HCT116 (cell line): ENCODE data around the gene SHISA4. TPM values are rescaled to one million over a fixed set of nuclear protein-coding genes. Genes with fewer than 3 reads are reported as not detected.

Source experiments
- ATAC-seq: fragments of 200-7000 bp; cut with Tn5 transposase; 2 replicates; pipeline ENCODE4 v1.9.1; 2020; ENCODE audit warnings: mild to moderate bottlenecking, moderate library complexity
- BruUV-seq: library from RNA; stranded (reverse); fragments of 400-500 nt; replicated peaks from 2 replicates; lab custom pipeline; 2021; lab: Mats Ljungman, UMichigan
- CTCF ChIA-PET: fragments of 300-600 bp; sonication (Branson Sonifier 250); formaldehyde crosslinking; loops from one replicate; lab custom pipeline; 2021; ENCODE audit warnings: antibody characterized with exemption; lab: Charles Lee
- POLR2A ChIA-PET: fragments of 300-600, 350-600 bp; sonication (Branson Sonifier 250); formaldehyde crosslinking; loops from one replicate; lab custom pipeline; 2021; ENCODE audit warnings: antibody characterized with exemption; lab: Charles Lee
- RAD21 ChIA-PET, 2 experiments: fragments of 300-600 bp; sonication (Branson Sonifier 250); formaldehyde crosslinking; loops; one replicate each; lab custom pipeline; 2023; ENCODE audit warnings: low total read pairs in 2 of 2; ENCODE audit not compliant: uncharacterized antibody in 2 of 2, unreplicated experiment in 2 of 2, low non-redundant PET in 1 of 2; lab: Charles Lee
- DNase-seq: peaks from one replicate; pipeline ENCODE4 v3.0.0-alpha.2; 2010; ENCODE audit warnings: low read depth, low spot score
- H2AFZ ChIP-seq: fragments of 200-600 bp; shearing (Covaris generic), sonication (generic); 2 replicates; pipeline ENCODE4 v1.6.1; 2017; ENCODE audit warnings: low read depth, mixed run types, mixed read lengths, antibody characterized with exemption, low read length; ENCODE audit not compliant: poor library complexity, severe bottlenecking
- H3K27ac ChIP-seq: 2 replicates; pipeline ENCODE4 v1.5.1; 2012; ENCODE audit warnings: low read depth, low read length
- H3K27me3 ChIP-seq: fragments of 200-600 bp; sonication (generic); 2 replicates; pipeline ENCODE4 v1.6.1; 2016; ENCODE audit warnings: mixed run types, low read length, mixed read lengths; ENCODE audit not compliant: insufficient read depth
- H3K36me3 ChIP-seq, 2 experiments: fragments of 200-500 bp in 1 of 2; fragments of 200-600 bp in 1 of 2; sonication (Bioruptor generic) in 1 of 2; sonication (generic) in 1 of 2; 2 replicates each; pipeline versions ENCODE4 v1.5.1 to v1.6.1; 2014 to 2016; ENCODE audit warnings: low read length in 2 of 2, inconsistent platforms in 1 of 2, mixed read lengths in 1 of 2, mixed run types in 1 of 2; ENCODE audit not compliant: insufficient read depth in 2 of 2, control insufficient read depth in 1 of 2
- H3K4me1 ChIP-seq, 2 experiments: fragments of 200-600 bp in 1 of 2; sonication (generic) in 1 of 2; 2 replicates each; pipeline versions ENCODE4 v1.5.1 to v1.6.1; 2012 to 2017; ENCODE audit warnings: low read length in 2 of 2, inconsistent platforms in 1 of 2, mild to moderate bottlenecking in 1 of 2, mixed read lengths in 1 of 2, mixed run types in 1 of 2, moderate library complexity in 1 of 2; ENCODE audit not compliant: insufficient read depth in 2 of 2, control insufficient read depth in 1 of 2
- H3K4me2 ChIP-seq: fragments of 200-600 bp; sonication (generic); 2 replicates; pipeline ENCODE4 v1.6.1; 2017; ENCODE audit warnings: mixed run types, low read length, mixed read lengths
- H3K4me3 ChIP-seq, 2 experiments: fragments of 200-600 bp in 1 of 2; sonication (generic) in 1 of 2; replicated peaks in 1 of 2; 2 replicates each; pipeline ENCODE4 v1.5.1; 2011 to 2016; ENCODE audit warnings: low read length in 2 of 2, control low read depth in 1 of 2, low read depth in 1 of 2, mild to moderate bottlenecking in 1 of 2, mixed read lengths in 1 of 2, mixed run types in 1 of 2
- H3K79me2 ChIP-seq: fragments of 200-600 bp; sonication (generic); 2 replicates; pipeline ENCODE4 v1.6.1; 2017; ENCODE audit warnings: mild to moderate bottlenecking, mixed run types, low read length, moderate library complexity, mixed read lengths; ENCODE audit not compliant: insufficient read depth
- H3K9ac ChIP-seq: fragments of 200-600 bp; sonication (generic); 2 replicates; pipeline ENCODE4 v1.6.1; 2016; ENCODE audit warnings: low read length, mixed read lengths
- H3K9me2 ChIP-seq: fragments of 200-600 bp; sonication (generic), shearing (Covaris generic); 2 replicates; pipeline ENCODE4 v1.6.1; 2017; ENCODE audit warnings: mixed run types, mild to moderate bottlenecking, moderate library complexity; ENCODE audit not compliant: insufficient read depth
- H3K9me3 ChIP-seq, 2 experiments: fragments of 200-500 bp in 1 of 2; fragments of 200-600 bp in 1 of 2; sonication (Bioruptor generic) in 1 of 2; sonication (generic) in 1 of 2; 2 replicates each; pipeline ENCODE4 v1.6.1; 2014 to 2017; ENCODE audit warnings: low read length in 2 of 2, mixed read lengths in 2 of 2, inconsistent platforms in 1 of 2, low read depth in 1 of 2, mild to moderate bottlenecking in 1 of 2, mixed run types in 1 of 2, moderate library complexity in 1 of 2; ENCODE audit not compliant: control insufficient read depth in 1 of 2, insufficient read depth in 1 of 2
- H4K20me1 ChIP-seq: fragments of 200-600 bp; sonication (generic), shearing (Covaris generic); 2 replicates; pipeline ENCODE4 v1.6.1; 2017; ENCODE audit warnings: mixed run types, mild to moderate bottlenecking, moderate library complexity; ENCODE audit not compliant: insufficient read depth
- ATF3 ChIP-seq: IDR thresholded peaks from 2 replicates; pipeline ENCODE4 v1.6.1; 2012
- CTCF ChIP-seq, 3 experiments: fragments of 200-600 bp in 1 of 3; sonication (generic) in 1 of 3; IDR thresholded peaks in 2 of 3; conservative IDR thresholded peaks in 1 of 3; 2 replicates each; pipeline ENCODE4 v1.5.1; 2012 to 2017; ENCODE audit warnings: low read depth in 2 of 3, low read length in 2 of 3, antibody characterized with exemption in 1 of 3, borderline replicate concordance in 1 of 3, control low read depth in 1 of 3, mild to moderate bottlenecking in 1 of 3, mixed read lengths in 1 of 3, mixed run types in 1 of 3, moderate library complexity in 1 of 3; ENCODE audit not compliant: insufficient read depth in 1 of 3
- EGR1 ChIP-seq: IDR thresholded peaks from 2 replicates; pipeline ENCODE4 v1.6.1; 2012; ENCODE audit warnings: low read depth
- ELF1 ChIP-seq: IDR thresholded peaks from 2 replicates; pipeline ENCODE4 v1.6.1; 2012; ENCODE audit warnings: low read depth, borderline replicate concordance
- EZH2 ChIP-seq: fragments of 200-600 bp; sonication (generic); IDR thresholded peaks from 2 replicates; pipeline ENCODE4 v1.6.1; 2017; ENCODE audit warnings: antibody characterized with exemption, mixed run types
- EZH2phosphoT487 ChIP-seq: fragments of 200-600 bp; IDR thresholded peaks from 2 replicates; pipeline ENCODE4 v1.6.1; 2018; ENCODE audit warnings: antibody characterized with exemption, borderline replicate concordance
- FOSL1 ChIP-seq: IDR thresholded peaks from 2 replicates; pipeline ENCODE4 v1.6.1; 2012; ENCODE audit warnings: low read depth
- JUND ChIP-seq: IDR thresholded peaks from 2 replicates; pipeline ENCODE4 v1.6.1; 2012
- MAX ChIP-seq: IDR thresholded peaks from 2 replicates; pipeline ENCODE4 v1.6.1; 2012
- POLR2A ChIP-seq: IDR thresholded peaks from 2 replicates; pipeline ENCODE4 v1.7.0; 2011; ENCODE audit warnings: borderline replicate concordance; ENCODE audit not compliant: insufficient read depth, insufficient read length; ENCODE audit errors: extremely low read depth
- POLR2AphosphoS5 ChIP-seq: IDR thresholded peaks from 2 replicates; pipeline ENCODE4 v1.6.1; 2011; ENCODE audit warnings: mild to moderate bottlenecking, low read depth, low read length, moderate library complexity
- RAD21 ChIP-seq: IDR thresholded peaks from 2 replicates; pipeline ENCODE4 v1.6.1; 2012; ENCODE audit warnings: low read depth, mild to moderate bottlenecking
- REST ChIP-seq: IDR thresholded peaks from 2 replicates; pipeline ENCODE4 v1.6.1; 2012; ENCODE audit warnings: low read depth
- SIN3A ChIP-seq: IDR thresholded peaks from 2 replicates; pipeline ENCODE4 v1.6.1; 2012; ENCODE audit warnings: low read depth
- SP1 ChIP-seq: IDR thresholded peaks from 2 replicates; pipeline ENCODE4 v1.6.1; 2012; ENCODE audit warnings: low read depth
- SRF ChIP-seq: IDR thresholded peaks from 2 replicates; pipeline ENCODE4 v1.6.1; 2012; ENCODE audit warnings: low read depth
- ZFX ChIP-seq: fragments of 450-650 bp; IDR thresholded peaks from 2 replicates; pipeline ENCODE4 v1.6.1; 2017
- ZNF274 ChIP-seq: fragments of 200-500 bp; sonication (Bioruptor generic); IDR thresholded peaks from 2 replicates; pipeline ENCODE4 v1.6.1; 2014; ENCODE audit warnings: mild to moderate bottlenecking, low read depth, low read length, inconsistent platforms
- intact Hi-C: fragments of 100-400 bp; cut with micrococcal nuclease; formaldehyde crosslinking; loops from 2 replicates; pipeline ENCODE4 v1.10.0; 2022
- total RNA-seq: library from RNA; stranded (reverse); gene quantifications from one replicate; pipeline ENCODE4 v1.2.1, GENCODE V29; 2021; ENCODE audit not compliant: unreplicated experiment

Gene SHISA4
- total RNA-seq, 1 experiment from 2014 or later, result 15.2 TPM

- ChIA-PET CTCF (no interaction called here), POLR2A (no interaction called here), RAD21 (no interaction called here)
- intact Hi-C loops, result no loop called here
- Histone ChIP-seq H3K9ac (no peak overlapping the region), H3K27ac (no peak overlapping the region), H3K9me3 (no peaks in the 10 kb centered on the region), H3K27me3 (no peaks in the 10 kb centered on the region), H3K4me2 (no peak overlapping the region), H2AFZ (no peak overlapping the region), H4K20me1 (peaks cover 14% of the 10 kb centered on the region; the same call in 1 of the 2 replicates), H3K4me1 (peaks cover 0 to 12% of the 10 kb centered on the region in 2 experiments; a peak in 2 of 4 replicates), H3K79me2 (peaks cover 80% of the 10 kb centered on the region), H3K36me3 (peaks cover 17 to 38% of the 10 kb centered on the region in 2 experiments), H3K4me3 (no peak overlapping the region), H3K9me2 (no peaks in the 10 kb centered on the region)
- no TSS peak for BruUV-seq
- DNase-seq, result no peak
- TF ChIP-seq ZFX, result no peak
- TF ChIP-seq ELF1, result no peak
- TF ChIP-seq SIN3A, result no peak
- no peak for TF ChIP-seq SRF
- TF ChIP-seq MAX, result no peak
- no peak for TF ChIP-seq POLR2A
- no peak for ATAC-seq
Measured at GRCh38 chr1:201847150-201847549, 41.5 kb upstream of the SHISA4 start.

- Histone ChIP-seq H3K4me1 (peaks cover 0 to 12% of the 10 kb centered on the region in 2 experiments; a peak in 2 of 4 replicates), H3K27me3 (no peaks in the 10 kb centered on the region), H3K4me2 (no peak overlapping the region), H3K79me2 (peaks cover 70% of the 10 kb centered on the region), H3K9ac (no peak overlapping the region), H3K4me3 (no peak overlapping the region), H3K36me3 (peaks cover 26 to 48% of the 10 kb centered on the region in 2 experiments), H3K9me2 (no peaks in the 10 kb centered on the region), H2AFZ (no peak overlapping the region), H3K9me3 (no peaks in the 10 kb centered on the region), H3K27ac (no peak overlapping the region), H4K20me1 (peaks cover 14% of the 10 kb centered on the region; the same call in 1 of the 2 replicates)
- TF ChIP-seq SP1 (no peak), EZH2phosphoT487 (no peak), POLR2AphosphoS5 (no peak), ZFX (no peak), REST (no peak), ZNF274 (no peak), EZH2 (no peak), RAD21 (no peak), ATF3 (no peak), SRF (no peak), FOSL1 (no peak), JUND (no peak), EGR1 (no peak), CTCF (IDR thresholded peaks at IDR 0.05 in 2 of 3, conservative IDR thresholded peaks at IDR 0.05 in 1 of 3; ENCODE audit: borderline replicate concordance in 1 of 3, insufficient read depth in 1 of 3, low read depth in 2 of 3, low read length in 2 of 3) (no peak)
- DNase-seq (no peak), ATAC-seq (no peak)
- ChIA-PET POLR2A (no interaction called here), CTCF (no interaction called here), RAD21 (no interaction called here)
- BruUV-seq, result no TSS peak
- intact Hi-C loops, result no loop called here
Measured at GRCh38 chr1:201848230-201848629, 40.5 kb upstream of the SHISA4 start.
